ENCODE results near the gene CRYGS.

Gene CRYGS

DNA sequence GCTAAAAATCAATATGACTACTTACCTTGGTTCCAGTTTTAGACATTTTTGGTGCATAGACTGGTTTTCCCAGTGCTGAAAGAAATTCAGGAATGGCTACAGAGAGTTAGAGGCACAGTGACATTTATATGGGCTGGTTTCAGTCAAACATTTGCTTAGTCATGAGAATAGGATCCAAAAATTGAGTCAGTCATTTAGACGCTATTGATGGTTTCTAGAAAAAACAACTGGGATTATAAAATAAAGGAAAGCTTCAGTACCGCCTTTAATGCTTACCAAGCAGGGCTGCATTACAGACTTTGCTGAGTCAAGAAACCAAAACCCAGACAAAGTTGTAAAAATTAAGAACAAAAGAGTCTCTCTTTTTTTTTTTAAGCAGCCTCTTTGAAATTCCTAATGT, at the start of gene CRYGS:
Gene CRYGS, minus strand, starts transcription at position 100 of the 400 bp plus-strand sequence. Its CDS starts 54 bp downstream, at position 46.
- Histone ChIP-seq H3K4me1 (ENCODE audit: control insufficient read depth, insufficient read depth, low read length) (no peaks in the 10 kb centered on the region), H3K36me3 (ENCODE audit: control insufficient read depth in 2 of 2, insufficient read depth in 1 of 2, low read length in 2 of 2) (peaks cover 4 to 22% of the 10 kb centered on the region in 2 experiments; a peak in 2 of 3 replicates), H3K4me3 (ENCODE audit: low read depth, low read length) (no peak within 1 kb of the TSS), H3K27ac (ENCODE audit: extremely low read depth, low read depth, low read length) (no peak within 1 kb of the TSS), H3K9me3 (ENCODE audit: control insufficient read depth, insufficient read depth, low read depth, low read length) (no peaks in the 10 kb centered on the region)
- CTCF ChIA-PET, result interaction anchor here (0.5 to 1.7 kb wide), 3 partner anchors 73 to 601 kb away, joined by 4 to 10 read pairs (median 4); no protein-coding TSS in a partner anchor
- POLR2A ChIA-PET, result no interaction called here
- no peak for TF ChIP-seq FEZF1 (tag by site-specific recombination; IDR thresholded peaks at IDR 0.05)
- TF ChIP-seq RBAK (tag by site-specific recombination; IDR thresholded peaks at IDR 0.05), result no peak
- TF ChIP-seq ZFHX2 (tag by site-specific recombination; conservative IDR thresholded peaks at IDR 0.05), result no peak
- TF ChIP-seq ZNF549 (tag by site-specific recombination; IDR thresholded peaks at IDR 0.05), result no peak
- no peak for TF ChIP-seq KLF10 (tag by site-specific recombination; IDR thresholded peaks at IDR 0.05)
- TF ChIP-seq ZNF394 (tag by site-specific recombination; IDR thresholded peaks at IDR 0.05; ENCODE audit: borderline replicate concordance), result no peak
- TF ChIP-seq, protein P1, sequence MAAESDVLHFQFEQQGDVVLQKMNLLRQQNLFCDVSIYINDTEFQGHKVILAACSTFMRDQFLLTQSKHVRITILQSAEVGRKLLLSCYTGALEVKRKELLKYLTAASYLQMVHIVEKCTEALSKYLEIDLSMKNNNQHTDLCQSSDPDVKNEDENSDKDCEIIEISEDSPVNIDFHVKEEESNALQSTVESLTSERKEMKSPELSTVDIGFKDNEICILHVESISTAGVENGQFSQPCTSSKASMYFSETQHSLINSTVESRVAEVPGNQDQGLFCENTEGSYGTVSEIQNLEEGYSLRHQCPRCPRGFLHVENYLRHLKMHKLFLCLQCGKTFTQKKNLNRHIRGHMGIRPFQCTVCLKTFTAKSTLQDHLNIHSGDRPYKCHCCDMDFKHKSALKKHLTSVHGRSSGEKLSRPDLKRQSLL (tag by site-specific recombination; IDR thresholded peaks at IDR 0.05), result no peak
- no peak for TF ChIP-seq ZNF670 (tag by site-specific recombination; IDR thresholded peaks at IDR 0.05; ENCODE audit: low read depth)
- TF ChIP-seq ZNF37A (tag by site-specific recombination; IDR thresholded peaks at IDR 0.05), result no peak
- TF ChIP-seq IKZF3 (tag by site-specific recombination; IDR thresholded peaks at IDR 0.05), result no peak
- no peak for TF ChIP-seq ZNF658 (tag by site-specific recombination; IDR thresholded peaks at IDR 0.05)
- no peak for TF ChIP-seq ZNF580 (tag by site-specific recombination; IDR thresholded peaks at IDR 0.05)
- TF ChIP-seq OSR2 (tag by site-specific recombination; IDR thresholded peaks at IDR 0.05), result no peak
- TF ChIP-seq MEIS1 (CRISPR knock-in tag; IDR thresholded peaks at IDR 0.05; ENCODE audit: borderline replicate concordance), result no peak
- no peak for TF ChIP-seq CTCF (tag by site-specific recombination; IDR thresholded peaks at IDR 0.05)
- TF ChIP-seq ZNF335 (tag by site-specific recombination; conservative IDR thresholded peaks at IDR 0.05), result no peak
- no peak for TF ChIP-seq KLF7 (tag by site-specific recombination; IDR thresholded peaks at IDR 0.05; ENCODE audit: borderline replicate concordance)
- TF ChIP-seq ZNF629 (tag by site-specific recombination; IDR thresholded peaks at IDR 0.05), result no peak
- TF ChIP-seq, protein P2, sequence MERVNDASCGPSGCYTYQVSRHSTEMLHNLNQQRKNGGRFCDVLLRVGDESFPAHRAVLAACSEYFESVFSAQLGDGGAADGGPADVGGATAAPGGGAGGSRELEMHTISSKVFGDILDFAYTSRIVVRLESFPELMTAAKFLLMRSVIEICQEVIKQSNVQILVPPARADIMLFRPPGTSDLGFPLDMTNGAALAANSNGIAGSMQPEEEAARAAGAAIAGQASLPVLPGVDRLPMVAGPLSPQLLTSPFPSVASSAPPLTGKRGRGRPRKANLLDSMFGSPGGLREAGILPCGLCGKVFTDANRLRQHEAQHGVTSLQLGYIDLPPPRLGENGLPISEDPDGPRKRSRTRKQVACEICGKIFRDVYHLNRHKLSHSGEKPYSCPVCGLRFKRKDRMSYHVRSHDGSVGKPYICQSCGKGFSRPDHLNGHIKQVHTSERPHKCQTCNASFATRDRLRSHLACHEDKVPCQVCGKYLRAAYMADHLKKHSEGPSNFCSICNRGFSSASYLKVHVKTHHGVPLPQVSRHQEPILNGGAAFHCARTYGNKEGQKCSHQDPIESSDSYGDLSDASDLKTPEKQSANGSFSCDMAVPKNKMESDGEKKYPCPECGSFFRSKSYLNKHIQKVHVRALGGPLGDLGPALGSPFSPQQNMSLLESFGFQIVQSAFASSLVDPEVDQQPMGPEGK (tag by site-specific recombination; IDR thresholded peaks at IDR 0.05), result no peak

DNA sequence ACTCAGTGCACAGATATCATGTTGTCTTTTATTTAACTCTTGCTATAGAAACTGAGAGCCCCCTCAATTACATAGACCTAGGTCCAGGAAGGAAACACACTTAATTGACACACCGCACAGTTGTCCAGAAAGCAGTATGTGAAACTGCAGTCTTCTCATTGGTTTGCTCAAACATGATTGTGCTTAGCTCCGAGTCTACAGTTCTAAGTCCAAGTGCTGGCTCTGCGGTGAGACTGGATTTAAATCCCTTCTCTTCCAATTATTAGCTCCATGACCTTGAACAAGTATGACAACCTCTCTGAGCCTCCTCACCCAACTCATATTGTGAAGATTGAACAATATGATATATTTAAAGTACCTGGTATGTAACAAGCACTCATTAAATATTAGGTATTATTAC, 49.7 kb upstream of the CRYGS start:
- Histone ChIP-seq H3K36me3 (ENCODE audit: control insufficient read depth in 2 of 2, insufficient read depth in 1 of 2, low read length in 2 of 2) (no peaks in the 10 kb centered on the region), H3K27ac (ENCODE audit: extremely low read depth, low read depth, low read length) (no peak overlapping the region), H3K4me3 (ENCODE audit: low read depth, low read length) (no peak overlapping the region), H3K9me3 (ENCODE audit: control insufficient read depth, insufficient read depth, low read depth, low read length) (no peaks in the 10 kb centered on the region), H3K4me1 (ENCODE audit: control insufficient read depth, insufficient read depth, low read length) (no peaks in the 10 kb centered on the region)
- CTCF ChIA-PET, result interaction anchor here (0.5 kb wide), 1 partner anchor 26 kb away, joined by 3 read pairs; no protein-coding TSS in a partner anchor
- POLR2A ChIA-PET, result no interaction called here
- no peak for TF ChIP-seq ZNF571 (tag by site-specific recombination; IDR thresholded peaks at IDR 0.05)
- no peak for TF ChIP-seq ZNF302 (tag by site-specific recombination; IDR thresholded peaks at IDR 0.05; ENCODE audit: low read depth)
- no peak for TF ChIP-seq ZNF768 (tag by site-specific recombination; IDR thresholded peaks at IDR 0.05)
- no peak for TF ChIP-seq ZNF157 (tag by site-specific recombination; IDR thresholded peaks at IDR 0.05)
- TF ChIP-seq ZNF830 (tag by site-specific recombination; IDR thresholded peaks at IDR 0.05; ENCODE audit: low read depth), result no peak
- TF ChIP-seq ZNF596 (tag by site-specific recombination; IDR thresholded peaks at IDR 0.05), result no peak
- TF ChIP-seq MYNN (tag by site-specific recombination; IDR thresholded peaks at IDR 0.05; ENCODE audit: borderline replicate concordance), result no peak
- TF ChIP-seq, protein P3, sequence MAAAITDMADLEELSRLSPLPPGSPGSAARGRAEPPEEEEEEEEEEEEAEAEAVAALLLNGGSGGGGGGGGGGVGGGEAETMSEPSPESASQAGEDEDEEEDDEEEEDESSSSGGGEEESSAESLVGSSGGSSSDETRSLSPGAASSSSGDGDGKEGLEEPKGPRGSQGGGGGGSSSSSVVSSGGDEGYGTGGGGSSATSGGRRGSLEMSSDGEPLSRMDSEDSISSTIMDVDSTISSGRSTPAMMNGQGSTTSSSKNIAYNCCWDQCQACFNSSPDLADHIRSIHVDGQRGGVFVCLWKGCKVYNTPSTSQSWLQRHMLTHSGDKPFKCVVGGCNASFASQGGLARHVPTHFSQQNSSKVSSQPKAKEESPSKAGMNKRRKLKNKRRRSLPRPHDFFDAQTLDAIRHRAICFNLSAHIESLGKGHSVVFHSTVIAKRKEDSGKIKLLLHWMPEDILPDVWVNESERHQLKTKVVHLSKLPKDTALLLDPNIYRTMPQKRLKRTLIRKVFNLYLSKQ (tag by site-specific recombination; IDR thresholded peaks at IDR 0.05; ENCODE audit: borderline replicate concordance), result no peak
- no peak for TF ChIP-seq ZNF639 (tag by site-specific recombination; IDR thresholded peaks at IDR 0.05)
- TF ChIP-seq SP3 (tag by site-specific recombination; IDR thresholded peaks at IDR 0.05), result no peak
